WTC11 (cell line): ENCODE data around the gene DMXL2. TPM values are rescaled to one million over a fixed set of nuclear protein-coding genes. Genes with fewer than 3 reads are reported as not detected.
A peak's percentile ranks its signal among the peaks of the same experiment; 100 is the strongest.
"Not testable (repeated sequence)": the region's sequence is repeated elsewhere in the genome, so short reads cannot be mapped to it uniquely, and the experiment has no call there.

Source experiments
- ATAC-seq: fragments of 200-7000 bp; cut with Tn5 transposase; 2 replicates; pipeline ENCODE4 v1.10.0; 2021; ENCODE audit warnings: mild to moderate bottlenecking, moderate library complexity
- CTCF ChIA-PET: fragments of 300-600 bp; sonication (Branson Sonifier 250); formaldehyde crosslinking; loops from one replicate; lab custom pipeline; 2021; ENCODE audit warnings: antibody characterized with exemption; lab: Charles Lee
- POLR2A ChIA-PET: fragments of 350-600 bp; sonication (Branson Sonifier 250); formaldehyde crosslinking; loops from one replicate; lab custom pipeline; 2021; ENCODE audit warnings: antibody characterized with exemption; lab: Charles Lee
- DNase-seq: peaks from one replicate; pipeline ENCODE4 v3.0.0; 2021; ENCODE audit warnings: low spot score
- H3K27ac Mint-ChIP-seq: 2 replicates; pipeline ENCODE4 v1.8.0; 2021; ENCODE audit warnings: mixed read lengths
- H3K27me3 Mint-ChIP-seq: 2 replicates; pipeline ENCODE4 v1.8.0; 2021; ENCODE audit warnings: low read depth, mild to moderate bottlenecking, moderate library complexity, mixed read lengths
- H3K36me3 Mint-ChIP-seq: 2 replicates; pipeline ENCODE4 v1.8.0; 2021; ENCODE audit warnings: mixed read lengths
- H3K4me1 Mint-ChIP-seq: 2 replicates; pipeline ENCODE4 v1.8.0; 2022; ENCODE audit warnings: mixed read lengths
- H3K4me3 Mint-ChIP-seq: 2 replicates; pipeline ENCODE4 v1.8.0; 2021; ENCODE audit warnings: mild to moderate bottlenecking, moderate library complexity, mixed read lengths
- H3K9me3 Mint-ChIP-seq: 2 replicates; pipeline ENCODE4 v1.8.0; 2021; ENCODE audit warnings: mixed read lengths
- ATF1 ChIP-seq: sonication (generic); formaldehyde crosslinking; IDR thresholded peaks from 2 replicates; pipeline ENCODE4 v1.8.1; 2023; ENCODE audit warnings: mild to moderate bottlenecking, moderate library complexity, missing genetic modification reagents
- CBFB ChIP-seq: sonication (generic); formaldehyde crosslinking; IDR thresholded peaks from 2 replicates; pipeline ENCODE4 v1.8.1; 2022; ENCODE audit warnings: mild to moderate bottlenecking, low read depth, missing genetic modification reagents
- CREB1 ChIP-seq: sonication (generic); formaldehyde crosslinking; IDR thresholded peaks from 2 replicates; pipeline ENCODE4 v1.8.0; 2023; ENCODE audit warnings: mild to moderate bottlenecking, missing genetic modification reagents
- EMX1 ChIP-seq: fragments of 250-450 bp; sonication (Bioruptor Pico); IDR thresholded peaks from 2 replicates; pipeline ENCODE4 v1.8.0; 2021; ENCODE audit warnings: mild to moderate bottlenecking
- OVOL2 ChIP-seq: fragments of 250-450 bp; sonication (Bioruptor Pico); IDR thresholded peaks from 2 replicates; pipeline ENCODE4 v1.9.0; 2021; ENCODE audit warnings: mild to moderate bottlenecking, borderline replicate concordance
- SMAD3 ChIP-seq: sonication (generic); formaldehyde crosslinking; IDR thresholded peaks from 2 replicates; pipeline ENCODE4 v1.8.0; 2022; ENCODE audit warnings: missing genetic modification reagents, mild to moderate bottlenecking, borderline replicate concordance
- SP1 ChIP-seq: sonication (generic); formaldehyde crosslinking; conservative IDR thresholded peaks from 2 replicates; pipeline ENCODE4 v1.8.1; 2022; ENCODE audit warnings: missing genetic modification reagents
- TEAD1 ChIP-seq: sonication (generic); formaldehyde crosslinking; IDR thresholded peaks from 2 replicates; pipeline ENCODE4 v1.8.0; 2022; ENCODE audit warnings: mild to moderate bottlenecking, missing genetic modification reagents
- ZNF121 ChIP-seq: sonication (generic); formaldehyde crosslinking; IDR thresholded peaks from 2 replicates; pipeline ENCODE4 v1.8.0; 2023; ENCODE audit warnings: missing genetic modification reagents
- ZNF219 ChIP-seq: sonication (generic); formaldehyde crosslinking; IDR thresholded peaks from 2 replicates; pipeline ENCODE4 v1.8.0; 2023; ENCODE audit warnings: missing genetic modification reagents, mild to moderate bottlenecking, borderline replicate concordance
- ZNF232 ChIP-seq: sonication (generic); formaldehyde crosslinking; IDR thresholded peaks from 2 replicates; pipeline ENCODE4 v1.8.0; 2022; ENCODE audit warnings: mild to moderate bottlenecking, missing genetic modification reagents
- ZNF317 ChIP-seq: sonication (generic); formaldehyde crosslinking; IDR thresholded peaks from 2 replicates; pipeline ENCODE4 v1.8.1; 2023; ENCODE audit warnings: low read depth, mild to moderate bottlenecking, moderate library complexity, missing genetic modification reagents, borderline replicate concordance
- total RNA-seq: library from RNA; stranded (reverse); gene quantifications from 3 replicates; pipeline ENCODE4 v1.2.3, GENCODE V29; 2021
- TF ChIP-seq, protein P1 (sequence below): sonication (generic); formaldehyde crosslinking; IDR thresholded peaks from 2 replicates; pipeline ENCODE4 v1.8.1; 2023; ENCODE audit warnings: mild to moderate bottlenecking, moderate library complexity, missing genetic modification reagents
- TF ChIP-seq, protein P2 (sequence below): sonication (generic); formaldehyde crosslinking; IDR thresholded peaks from 2 replicates; pipeline ENCODE4 v1.8.0; 2023; ENCODE audit warnings: missing genetic modification reagents
- TF ChIP-seq, protein P3 (sequence below): fragments of 250-450 bp; sonication (Bioruptor Pico); IDR thresholded peaks from 2 replicates; pipeline ENCODE4 v1.9.0; 2021; ENCODE audit warnings: moderate library complexity, mild to moderate bottlenecking, inconsistent platforms, borderline replicate concordance
- TF ChIP-seq, protein P4 (sequence below): sonication (generic); formaldehyde crosslinking; IDR thresholded peaks from 2 replicates; pipeline ENCODE4 v1.8.1; 2023; ENCODE audit warnings: mild to moderate bottlenecking, missing genetic modification reagents
- TF ChIP-seq, protein P5 (sequence below): sonication (generic); formaldehyde crosslinking; IDR thresholded peaks from 2 replicates; pipeline ENCODE4 v1.8.1; 2022; ENCODE audit warnings: low read depth, missing genetic modification reagents, borderline replicate concordance

The DMXL2 gene
- total RNA-seq, 1 experiment from 2014 or later, result 10.4 TPM

DNA sequence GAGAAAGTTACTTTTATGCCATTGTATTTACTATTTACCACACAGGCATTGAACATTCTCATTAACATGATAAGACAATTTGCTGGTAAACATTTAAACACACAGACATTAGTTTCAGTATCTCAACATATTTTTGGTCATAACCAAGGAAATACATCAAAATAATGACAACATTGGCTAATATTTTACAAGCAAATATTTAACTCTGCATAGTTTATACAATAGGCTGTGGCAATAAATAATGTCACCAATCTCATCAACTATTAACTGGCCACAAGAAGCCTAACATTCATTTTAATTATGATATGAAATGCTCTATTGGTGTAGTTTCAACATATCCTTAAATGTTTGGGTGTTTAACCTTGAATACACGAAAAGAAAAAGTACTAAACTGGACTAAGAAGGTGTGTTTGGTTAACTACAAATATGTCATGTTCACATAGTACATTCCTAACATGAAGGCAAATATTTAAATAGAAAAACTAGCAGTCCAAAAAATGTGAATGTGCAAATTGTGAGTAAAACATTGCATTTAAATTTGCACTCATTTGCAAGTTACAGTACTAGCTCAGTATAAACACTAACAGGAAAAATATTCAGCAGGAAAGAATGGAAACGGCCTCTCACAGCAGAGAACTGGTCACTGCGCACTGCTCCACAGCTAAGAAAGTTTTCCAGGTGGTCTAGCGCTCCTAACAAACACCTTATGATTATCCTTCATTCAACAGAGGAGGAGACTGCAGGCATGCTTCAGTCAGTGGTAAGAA is 174.5 kb downstream of the DMXL2 start (continued):
- TF ChIP-seq, protein P1, sequence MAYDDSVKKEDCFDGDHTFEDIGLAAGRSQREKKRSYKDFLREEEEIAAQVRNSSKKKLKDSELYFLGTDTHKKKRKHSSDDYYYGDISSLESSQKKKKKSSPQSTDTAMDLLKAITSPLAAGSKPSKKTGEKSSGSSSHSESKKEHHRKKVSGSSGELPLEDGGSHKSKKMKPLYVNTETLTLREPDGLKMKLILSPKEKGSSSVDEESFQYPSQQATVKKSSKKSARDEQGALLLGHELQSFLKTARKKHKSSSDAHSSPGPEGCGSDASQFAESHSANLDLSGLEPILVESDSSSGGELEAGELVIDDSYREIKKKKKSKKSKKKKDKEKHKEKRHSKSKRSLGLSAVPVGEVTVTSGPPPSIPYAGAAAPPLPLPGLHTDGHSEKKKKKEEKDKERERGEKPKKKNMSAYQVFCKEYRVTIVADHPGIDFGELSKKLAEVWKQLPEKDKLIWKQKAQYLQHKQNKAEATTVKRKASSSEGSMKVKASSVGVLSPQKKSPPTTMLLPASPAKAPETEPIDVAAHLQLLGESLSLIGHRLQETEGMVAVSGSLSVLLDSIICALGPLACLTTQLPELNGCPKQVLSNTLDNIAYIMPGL, result no peak
- TF ChIP-seq, protein P2, sequence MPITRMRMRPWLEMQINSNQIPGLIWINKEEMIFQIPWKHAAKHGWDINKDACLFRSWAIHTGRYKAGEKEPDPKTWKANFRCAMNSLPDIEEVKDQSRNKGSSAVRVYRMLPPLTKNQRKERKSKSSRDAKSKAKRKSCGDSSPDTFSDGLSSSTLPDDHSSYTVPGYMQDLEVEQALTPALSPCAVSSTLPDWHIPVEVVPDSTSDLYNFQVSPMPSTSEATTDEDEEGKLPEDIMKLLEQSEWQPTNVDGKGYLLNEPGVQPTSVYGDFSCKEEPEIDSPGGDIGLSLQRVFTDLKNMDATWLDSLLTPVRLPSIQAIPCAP, result no peak
- TF ChIP-seq, protein P3, sequence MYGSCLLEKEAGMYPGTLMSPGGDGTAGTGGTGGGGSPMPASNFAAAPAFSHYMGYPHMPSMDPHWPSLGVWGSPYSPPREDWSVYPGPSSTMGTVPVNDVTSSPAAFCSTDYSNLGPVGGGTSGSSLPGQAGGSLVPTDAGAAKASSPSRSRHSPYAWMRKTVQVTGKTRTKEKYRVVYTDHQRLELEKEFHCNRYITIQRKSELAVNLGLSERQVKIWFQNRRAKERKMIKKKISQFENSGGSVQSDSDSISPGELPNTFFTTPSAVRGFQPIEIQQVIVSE (CRISPR knock-in tag), result no peak
- no peak for TF ChIP-seq OVOL2
- TF ChIP-seq, protein P4, sequence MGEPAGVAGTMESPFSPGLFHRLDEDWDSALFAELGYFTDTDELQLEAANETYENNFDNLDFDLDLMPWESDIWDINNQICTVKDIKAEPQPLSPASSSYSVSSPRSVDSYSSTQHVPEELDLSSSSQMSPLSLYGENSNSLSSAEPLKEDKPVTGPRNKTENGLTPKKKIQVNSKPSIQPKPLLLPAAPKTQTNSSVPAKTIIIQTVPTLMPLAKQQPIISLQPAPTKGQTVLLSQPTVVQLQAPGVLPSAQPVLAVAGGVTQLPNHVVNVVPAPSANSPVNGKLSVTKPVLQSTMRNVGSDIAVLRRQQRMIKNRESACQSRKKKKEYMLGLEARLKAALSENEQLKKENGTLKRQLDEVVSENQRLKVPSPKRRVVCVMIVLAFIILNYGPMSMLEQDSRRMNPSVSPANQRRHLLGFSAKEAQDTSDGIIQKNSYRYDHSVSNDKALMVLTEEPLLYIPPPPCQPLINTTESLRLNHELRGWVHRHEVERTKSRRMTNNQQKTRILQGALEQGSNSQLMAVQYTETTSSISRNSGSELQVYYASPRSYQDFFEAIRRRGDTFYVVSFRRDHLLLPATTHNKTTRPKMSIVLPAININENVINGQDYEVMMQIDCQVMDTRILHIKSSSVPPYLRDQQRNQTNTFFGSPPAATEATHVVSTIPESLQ (CRISPR knock-in tag), result no peak

DNA sequence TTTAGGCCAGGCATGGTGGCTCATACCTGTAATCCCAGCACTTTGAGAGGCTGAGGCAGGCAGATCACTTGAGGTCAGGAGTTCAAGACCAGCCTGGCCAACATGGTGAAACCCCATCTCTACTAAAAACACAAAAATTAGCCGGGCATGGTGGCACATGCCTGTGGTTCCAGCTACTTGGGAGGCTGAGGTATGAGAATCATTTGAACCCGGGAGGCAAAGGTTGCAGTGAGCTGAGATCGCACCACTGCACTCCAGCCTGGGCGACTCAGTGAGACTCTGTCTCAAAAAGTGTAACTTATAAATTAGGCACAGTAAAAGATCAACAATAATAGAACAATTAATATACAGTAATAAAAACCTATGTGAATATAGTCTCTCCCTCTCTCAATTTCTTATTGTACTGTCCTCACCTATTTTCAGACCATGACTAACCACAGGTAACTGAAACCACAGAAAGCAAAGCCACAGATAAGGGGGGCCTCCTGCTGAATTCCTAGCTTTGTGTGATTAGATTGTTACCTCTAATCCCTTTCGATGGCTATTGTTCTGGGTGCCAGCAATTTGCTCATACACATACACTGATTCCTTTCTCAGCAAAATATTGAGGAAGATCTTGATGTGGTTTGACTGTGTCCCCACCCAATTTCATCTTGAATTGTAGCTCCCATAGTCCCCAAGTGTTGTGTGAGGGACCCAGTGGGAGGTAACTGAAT is 176.4 kb downstream of the DMXL2 start:
- H3K27ac Mint-ChIP-seq, result 0 out of 2 replicates have a peak overlapping the region, but pooled peaks have one; percentile 37
- POLR2A ChIA-PET, H3K27me3 Mint-ChIP-seq, H3K9me3 Mint-ChIP-seq, H3K4me3 Mint-ChIP-seq, CTCF ChIA-PET, ATAC-seq, H3K4me1 Mint-ChIP-seq, DNase-seq, H3K36me3 Mint-ChIP-seq: not testable (repeated sequence)

DNA sequence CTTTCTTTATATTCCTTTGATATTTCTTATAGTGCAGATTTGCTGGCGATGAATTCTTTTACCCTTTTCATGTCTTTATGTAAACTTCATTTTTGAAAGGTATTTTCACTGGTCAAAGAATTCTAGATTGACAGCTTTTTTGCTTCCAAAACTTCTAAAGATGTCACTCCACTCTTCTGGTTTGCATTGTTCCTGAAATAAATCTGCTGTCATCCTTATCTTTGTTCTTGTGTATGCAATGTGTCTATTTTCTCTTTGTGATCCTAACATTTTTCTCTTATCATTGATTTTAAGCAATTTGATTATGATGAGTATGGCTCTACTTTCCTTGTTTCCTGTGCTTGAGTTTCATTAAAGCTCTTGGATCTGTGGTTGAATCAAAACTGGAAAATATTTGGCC is 177.8 kb downstream of the DMXL2 start:
- Mint-ChIP-seq H3K27me3 (no peaks in the 10 kb centered on the region), H3K9me3 (no peaks in the 10 kb centered on the region), H3K36me3 (no peaks in the 10 kb centered on the region), H3K4me3 (no peak overlapping the region), H3K4me1 (no peaks in the 10 kb centered on the region), H3K27ac (no peak overlapping the region)
- ChIA-PET POLR2A (no interaction called here), CTCF (no interaction called here)
- DNase-seq (no peak), ATAC-seq (no peak)
- TF ChIP-seq ZNF317 (CRISPR knock-in tag), result 0 out of 2 replicates have a peak, but pooled peaks have one; percentile 47
- TF ChIP-seq, protein P5, sequence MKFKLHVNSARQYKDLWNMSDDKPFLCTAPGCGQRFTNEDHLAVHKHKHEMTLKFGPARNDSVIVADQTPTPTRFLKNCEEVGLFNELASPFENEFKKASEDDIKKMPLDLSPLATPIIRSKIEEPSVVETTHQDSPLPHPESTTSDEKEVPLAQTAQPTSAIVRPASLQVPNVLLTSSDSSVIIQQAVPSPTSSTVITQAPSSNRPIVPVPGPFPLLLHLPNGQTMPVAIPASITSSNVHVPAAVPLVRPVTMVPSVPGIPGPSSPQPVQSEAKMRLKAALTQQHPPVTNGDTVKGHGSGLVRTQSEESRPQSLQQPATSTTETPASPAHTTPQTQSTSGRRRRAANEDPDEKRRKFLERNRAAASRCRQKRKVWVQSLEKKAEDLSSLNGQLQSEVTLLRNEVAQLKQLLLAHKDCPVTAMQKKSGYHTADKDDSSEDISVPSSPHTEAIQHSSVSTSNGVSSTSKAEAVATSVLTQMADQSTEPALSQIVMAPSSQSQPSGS (CRISPR knock-in tag), result no peak

DNA sequence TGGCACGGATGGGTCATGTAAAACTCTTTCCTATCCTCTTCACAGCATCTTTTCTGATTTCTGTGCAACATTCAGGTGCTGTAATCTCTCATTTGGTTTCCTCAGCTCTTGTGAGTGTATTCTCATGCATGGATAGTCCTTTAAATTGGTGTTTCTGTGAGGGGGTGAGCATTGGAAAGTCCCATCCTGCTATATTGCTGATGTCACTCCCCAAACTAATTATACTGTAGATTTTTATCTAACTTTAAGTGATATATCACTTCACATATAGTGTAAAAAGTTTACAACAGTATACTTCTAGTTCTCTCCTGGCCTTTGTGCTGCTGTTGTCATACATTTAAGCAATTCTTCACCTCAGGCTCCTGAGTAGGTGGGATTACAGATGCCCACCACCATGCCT is 178.5 kb downstream of the DMXL2 start:
- TF ChIP-seq, protein P3 (CRISPR knock-in tag), result no peak
- TF ChIP-seq ZNF219 (CRISPR knock-in tag) (no peak), TEAD1 (no peak), ATF1 (CRISPR knock-in tag) (no peak), ZNF232 (CRISPR knock-in tag) (no peak), CREB1 (CRISPR knock-in tag) (no peak), CBFB (CRISPR knock-in tag) (no peak), SMAD3 (no peak), EMX1 (CRISPR knock-in tag) (no peak), OVOL2 (no peak), ZNF121 (no peak), SP1 (CRISPR knock-in tag) (no peak)
- no peak for ATAC-seq
- DNase-seq, result no peak
- Mint-ChIP-seq H3K4me1 (no peaks in the 10 kb centered on the region), H3K9me3 (no peaks in the 10 kb centered on the region), H3K4me3 (no peak overlapping the region), H3K27me3 (no peaks in the 10 kb centered on the region), H3K27ac (no peak overlapping the region), H3K36me3 (no peaks in the 10 kb centered on the region)
- ChIA-PET POLR2A (no interaction called here), CTCF (no interaction called here)
